GM18870 (cell line): Measurements from ENCODE around the gene DCC.
"Not testable (repeated sequence)": the region's sequence is repeated elsewhere in the genome, so short reads cannot be mapped to it uniquely, and the experiment has no call there.

ENCODE experiments used
- ATAC-seq: cut with Tn5 transposase; IDR thresholded peaks from one replicate; pipeline ENCODE4 v1.9.1; 2021; ENCODE audit warnings: moderate library complexity; ENCODE audit not compliant: unreplicated experiment

The DCC gene

DNA sequence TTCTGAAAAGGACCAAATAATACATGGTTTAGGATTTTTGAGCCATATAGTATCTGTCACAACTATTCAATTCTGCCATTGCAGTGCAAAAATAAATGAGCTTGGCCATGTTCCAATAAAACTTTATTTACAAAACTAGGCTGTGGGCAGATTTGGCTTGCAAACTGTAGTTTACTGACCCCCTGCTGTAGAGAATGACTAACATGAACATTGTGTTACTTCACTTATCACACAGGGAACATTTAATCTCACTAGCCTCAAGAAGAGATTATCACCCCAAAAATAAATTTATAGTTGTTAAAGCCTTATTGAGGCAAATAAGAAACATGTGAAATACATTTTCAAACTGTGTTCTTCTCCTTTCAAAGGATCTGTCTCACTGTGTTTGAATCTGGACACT, 1118.3 kb downstream of the DCC start:
- ATAC-seq: no peak

DNA sequence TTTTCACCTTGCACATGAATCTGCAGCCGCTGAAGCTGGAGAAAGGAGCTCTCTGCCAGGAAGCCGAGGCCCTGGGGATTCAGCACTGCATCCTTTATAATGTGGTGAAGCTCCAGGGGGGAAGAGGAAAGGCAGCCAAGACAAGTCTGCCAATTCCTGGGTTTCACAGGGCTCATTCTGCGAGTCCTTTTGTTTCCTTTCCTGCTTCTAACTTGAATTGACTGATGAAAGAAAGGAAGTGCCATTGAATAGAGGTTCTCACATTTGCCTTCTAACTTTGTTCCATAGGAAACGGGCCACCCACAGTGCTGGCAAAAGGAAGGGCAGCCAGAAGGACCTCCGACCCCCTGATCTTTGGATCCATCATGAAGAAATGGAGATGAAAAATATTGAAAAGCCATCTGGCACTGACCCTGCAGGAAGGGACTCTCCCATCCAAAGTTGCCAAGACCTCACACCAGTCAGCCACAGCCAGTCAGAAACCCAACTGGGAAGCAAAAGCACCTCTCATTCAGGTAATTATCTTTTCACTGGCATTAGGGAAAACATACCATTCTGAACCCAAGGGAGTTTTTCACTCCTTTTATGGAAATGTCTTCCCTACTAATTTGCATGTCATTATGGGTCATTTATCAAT, 1119.1 kb downstream of the DCC start:
- ATAC-seq: no peak

DNA sequence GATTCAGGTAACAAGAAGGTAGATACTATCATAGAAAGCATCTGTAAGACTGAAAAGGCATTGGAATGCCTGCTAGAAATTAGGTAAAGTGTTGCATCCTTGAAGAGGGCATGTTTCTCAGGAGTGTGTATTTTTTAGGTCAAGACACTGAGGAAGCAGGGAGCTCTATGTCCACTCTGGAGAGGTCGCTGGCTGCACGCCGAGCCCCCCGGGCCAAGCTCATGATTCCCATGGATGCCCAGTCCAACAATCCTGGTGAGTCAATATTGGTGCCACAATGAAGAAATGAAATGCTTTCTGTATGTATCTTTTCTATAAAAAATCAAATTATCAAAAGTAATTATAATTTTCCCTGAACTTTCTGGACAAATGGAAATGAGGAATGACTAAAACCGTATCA, 1127.8 kb downstream of the DCC start:
- ATAC-seq: no peak

DNA sequence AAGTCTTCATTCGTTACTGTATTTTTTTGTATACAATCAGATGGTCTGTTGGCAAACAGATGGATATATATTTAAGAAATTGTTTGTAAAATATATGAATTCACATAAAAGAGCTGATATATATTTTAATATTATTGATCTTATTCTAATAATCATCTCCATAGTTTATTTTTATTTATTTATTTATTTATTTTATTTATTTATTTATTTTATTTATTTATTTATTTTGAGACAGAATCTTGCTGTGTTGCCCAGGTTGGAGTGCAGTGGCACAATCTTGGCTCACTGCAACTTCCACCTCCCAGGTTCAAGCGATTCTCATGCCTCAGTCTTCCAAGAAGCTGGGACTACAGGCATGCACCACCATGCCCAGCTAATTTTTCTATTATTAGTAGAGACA, 1128.2 kb downstream of the DCC start:
- not testable (repeated sequence) for ATAC-seq

DNA sequence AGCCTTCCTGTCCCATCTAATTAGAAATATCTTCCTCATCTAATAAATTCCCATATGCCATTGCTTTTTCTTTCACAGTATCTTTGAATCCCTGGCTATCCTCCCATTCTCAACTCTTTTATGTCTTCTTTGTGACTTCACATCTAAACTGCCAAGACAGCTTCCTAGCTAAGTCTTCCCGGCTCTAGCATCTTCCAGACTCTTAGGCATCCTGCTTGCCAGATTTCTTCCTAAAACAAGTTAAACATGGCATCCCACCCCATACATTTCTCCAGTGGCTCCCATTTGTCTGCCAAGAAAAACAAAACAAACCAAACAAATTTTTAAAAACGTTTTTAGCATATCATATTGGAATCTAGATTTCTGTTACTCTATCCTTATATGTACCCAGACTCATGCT, 1132.5 kb downstream of the DCC start:
- no peak for ATAC-seq

DNA sequence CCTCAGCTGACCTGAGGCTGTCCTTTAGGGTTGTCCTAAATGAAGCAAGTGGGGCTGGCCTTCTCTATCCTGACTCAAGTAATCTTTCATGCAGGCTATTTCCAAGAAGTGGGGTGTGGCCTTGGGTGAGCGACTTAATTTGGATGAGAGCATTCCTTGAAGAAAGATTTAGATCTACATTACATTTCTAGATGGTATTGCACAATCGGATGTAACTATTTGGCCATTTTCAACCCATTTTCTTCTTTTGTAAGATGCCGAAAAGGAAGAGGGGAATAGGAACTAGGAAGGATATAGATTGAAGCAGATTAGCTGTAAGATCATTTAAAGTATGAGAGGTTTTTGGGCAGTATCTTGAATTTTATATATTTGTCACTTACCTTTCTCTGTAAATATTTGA, 1138.2 kb downstream of the DCC start:
- ATAC-seq: no peak

DNA sequence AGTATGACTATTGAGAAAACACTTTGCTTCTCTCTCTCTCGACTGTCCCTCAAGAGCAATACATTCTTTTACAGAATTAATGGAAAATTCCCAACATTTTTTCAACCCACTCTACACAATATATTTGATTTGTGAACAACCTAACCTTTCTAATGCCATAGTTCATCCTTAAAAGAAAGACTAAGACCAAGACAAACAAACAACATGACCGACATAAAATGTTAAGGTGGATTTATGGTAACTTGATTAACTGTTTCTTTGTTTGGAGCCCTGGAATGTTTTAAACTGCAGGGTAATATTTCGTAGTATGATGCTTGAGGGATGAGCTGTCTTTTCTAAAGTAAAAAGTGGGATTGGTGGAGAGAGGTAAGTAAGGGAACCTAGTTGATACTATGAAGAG, 1146.3 kb downstream of the DCC start:
- ATAC-seq: no peak

DNA sequence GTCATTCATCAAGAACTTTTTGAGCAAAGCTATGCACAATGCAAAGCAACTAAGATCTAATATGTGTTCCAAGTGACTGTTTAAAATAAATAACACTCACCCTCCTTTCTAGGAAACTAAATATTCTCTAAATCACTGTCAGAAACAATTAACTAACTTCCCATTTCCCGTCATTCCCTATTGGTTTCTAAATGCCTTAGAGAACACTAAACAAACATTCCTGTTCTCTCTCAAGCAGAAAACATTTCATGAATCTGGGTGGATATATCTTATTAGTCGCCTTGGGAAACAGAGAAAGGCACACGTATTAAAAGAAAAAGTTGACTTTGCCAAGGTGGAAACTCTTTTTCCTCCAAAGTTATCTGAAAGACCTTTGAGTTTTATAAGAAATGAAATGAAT, 1149.3 kb downstream of the DCC start:
- no peak for ATAC-seq

DNA sequence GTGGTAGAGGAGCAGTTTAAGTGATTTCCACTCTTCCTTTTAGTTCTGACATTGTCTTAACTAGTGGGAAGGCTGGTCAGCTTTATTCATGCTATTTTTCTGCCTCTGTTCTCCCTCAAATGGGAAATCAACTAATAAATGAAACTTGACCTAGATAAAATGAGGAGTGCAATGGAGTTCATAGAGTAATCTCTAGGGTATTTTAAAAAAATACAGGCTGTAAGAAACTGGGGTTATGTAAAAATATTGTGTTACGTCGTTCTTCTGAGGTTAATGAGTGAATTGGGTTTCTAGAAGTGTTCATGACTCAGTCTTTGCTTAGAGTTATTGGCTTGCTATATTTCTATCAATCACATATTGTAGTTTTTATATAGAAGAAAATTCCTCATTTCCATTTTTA, 1150.0 kb downstream of the DCC start:
- no peak for ATAC-seq

DNA sequence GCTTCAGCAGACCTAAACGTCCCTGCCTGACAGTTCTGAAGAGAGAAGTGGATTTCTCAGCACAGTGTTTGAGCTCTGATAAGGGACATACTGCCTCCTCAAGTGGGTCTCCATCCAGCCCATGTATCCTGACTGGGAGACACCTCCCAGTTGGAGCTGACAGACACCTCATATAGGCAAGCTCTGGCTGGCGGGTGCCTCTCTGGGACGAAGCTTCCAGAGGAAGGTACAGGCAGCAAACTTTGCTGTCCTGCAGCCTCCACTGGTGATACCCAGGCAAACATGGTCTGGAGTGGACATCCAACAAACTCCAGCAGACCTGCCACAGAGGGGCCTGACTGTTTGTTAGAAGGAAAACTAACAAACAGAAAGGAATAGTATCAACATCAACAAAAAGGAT, 1156.0 kb downstream of the DCC start:
- ATAC-seq: no peak

DNA sequence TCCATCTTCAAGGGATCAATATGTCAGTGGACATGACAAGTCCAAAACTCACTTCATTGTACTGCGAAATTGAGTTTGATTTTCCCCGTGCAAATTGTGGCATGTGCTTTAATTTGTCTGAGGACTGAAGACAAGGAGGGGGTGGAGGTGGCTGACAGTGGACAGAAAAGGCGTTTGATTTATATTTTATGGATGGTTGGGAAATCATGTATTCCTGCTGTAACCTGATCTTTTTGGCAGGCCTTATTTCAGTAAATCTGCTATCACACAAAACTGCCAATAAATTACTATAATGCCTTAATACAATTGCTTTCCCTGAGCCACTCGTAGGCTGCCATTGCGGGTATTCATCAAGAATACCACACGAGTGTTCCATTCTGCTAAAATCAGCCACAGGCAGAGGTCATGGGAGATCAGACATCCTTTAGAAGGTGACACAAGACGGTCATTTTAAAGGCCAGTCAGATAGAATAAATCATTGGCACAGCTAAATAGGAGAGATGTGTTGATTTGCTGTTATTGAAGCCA, 1164.0 kb downstream of the DCC start:
- no peak for ATAC-seq

DNA sequence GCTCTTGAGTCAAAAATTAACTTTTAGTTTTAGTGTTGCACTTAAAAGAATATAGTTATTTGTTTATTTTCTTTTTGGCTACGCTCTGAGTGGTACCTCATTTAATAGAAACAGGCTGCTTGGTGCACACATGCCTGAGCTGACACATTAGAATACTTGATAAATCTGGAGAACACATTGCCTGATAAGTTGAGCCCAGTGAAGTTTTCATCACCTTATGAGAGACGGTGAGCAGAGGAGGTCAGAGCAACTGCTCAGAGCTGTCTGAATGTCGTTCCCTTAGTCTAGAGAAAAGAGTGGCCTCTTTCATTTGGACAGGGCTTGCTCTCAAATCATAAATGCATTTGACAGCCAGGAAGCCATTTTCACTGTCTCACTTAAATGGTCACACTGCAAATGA, 1168.5 kb downstream of the DCC start:
- no peak for ATAC-seq

DNA sequence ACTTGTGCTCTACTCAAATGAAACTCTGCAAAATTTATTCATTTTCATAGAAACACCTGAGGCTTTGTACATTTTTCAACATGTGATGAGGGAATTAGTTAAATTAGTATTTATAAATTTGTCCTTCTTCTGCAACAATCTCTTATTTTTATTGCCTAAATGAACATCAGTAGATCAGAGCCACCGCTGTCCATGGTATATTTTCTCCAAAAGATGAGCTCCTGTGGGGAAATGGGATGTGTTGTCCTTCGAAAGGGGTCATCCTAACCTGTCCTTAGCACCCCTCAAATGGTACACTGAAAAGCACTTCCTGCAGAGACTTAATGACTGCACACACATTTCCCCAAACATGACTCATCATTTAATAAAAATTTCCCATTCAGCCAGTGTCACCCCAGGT, 1169.9 kb downstream of the DCC start:
- no peak for ATAC-seq

DNA sequence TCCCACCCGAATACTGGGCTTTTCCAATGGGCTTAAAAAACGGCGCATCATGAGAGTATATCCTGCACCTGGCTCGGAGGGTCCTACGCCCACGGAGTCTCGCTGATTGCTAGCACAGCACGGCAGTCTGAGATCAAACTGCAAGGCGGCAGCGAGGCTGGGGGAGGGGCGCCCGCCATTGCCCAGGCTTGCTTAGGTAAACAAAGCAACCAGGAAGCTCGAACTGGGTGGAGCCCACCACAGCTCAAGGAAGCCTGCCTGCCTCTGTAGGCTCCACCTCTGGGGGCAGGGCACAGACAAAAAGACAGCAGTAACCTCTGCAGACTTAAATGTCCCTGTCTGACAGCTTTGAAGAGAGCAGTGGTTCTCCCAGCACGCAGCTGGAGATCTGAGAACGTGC, 1171.7 kb downstream of the DCC start:
- not testable (repeated sequence) for ATAC-seq

DNA sequence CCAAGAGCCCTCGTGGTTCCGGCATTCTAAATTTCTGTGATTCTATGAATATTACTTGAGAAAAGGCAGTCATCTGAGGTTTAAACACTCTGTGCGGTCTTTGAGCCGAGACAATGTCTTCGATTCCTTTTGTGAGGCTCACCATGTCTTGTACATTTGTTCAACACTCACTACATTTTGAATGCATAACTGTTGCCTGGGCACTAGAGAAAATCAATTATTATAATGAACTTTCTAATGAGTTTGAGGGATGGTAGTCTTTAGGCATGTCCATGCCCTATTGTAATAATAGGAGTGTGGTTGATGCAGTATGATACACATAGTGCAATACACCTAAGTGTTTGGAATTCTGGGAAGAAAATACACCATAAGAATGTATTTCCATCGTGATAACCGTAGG, 1181.1 kb downstream of the DCC start:
- no peak for ATAC-seq

DNA sequence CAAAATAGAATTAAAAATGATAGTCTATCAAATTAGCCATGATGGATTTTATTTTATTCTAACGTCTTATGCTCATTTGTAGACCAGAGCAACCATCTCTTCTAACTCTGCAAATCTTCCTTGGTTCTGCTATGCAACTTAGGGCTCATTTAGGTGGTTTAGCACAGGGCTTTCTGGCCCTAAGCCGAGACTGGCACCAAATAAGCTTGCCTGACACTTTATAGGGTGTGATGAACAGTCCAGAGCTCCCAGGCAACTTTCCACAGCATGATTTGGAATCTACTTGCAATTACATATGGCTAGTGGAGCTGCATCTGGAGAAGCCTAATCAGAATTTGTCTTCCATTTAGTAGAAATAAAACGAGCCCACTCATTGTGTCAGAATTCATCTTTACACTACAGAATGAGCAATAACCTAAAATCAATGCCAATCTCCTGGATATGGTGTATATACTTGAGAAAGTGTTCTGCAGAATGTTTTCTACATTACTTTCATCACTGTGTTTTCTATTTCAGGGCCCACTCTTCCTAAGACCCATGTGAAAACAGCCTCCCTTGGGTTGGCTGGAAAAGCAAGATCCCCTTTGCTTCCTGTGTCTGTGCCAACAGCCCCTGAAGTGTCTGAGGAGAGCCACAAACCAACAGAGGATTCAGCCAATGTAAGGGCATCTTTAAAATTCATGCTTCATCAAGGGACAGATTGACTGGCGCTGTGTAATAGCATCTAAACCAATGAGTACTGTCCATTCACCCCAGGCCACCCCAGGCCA, 1186.3 kb downstream of the DCC start:
- ATAC-seq: no peak

DNA sequence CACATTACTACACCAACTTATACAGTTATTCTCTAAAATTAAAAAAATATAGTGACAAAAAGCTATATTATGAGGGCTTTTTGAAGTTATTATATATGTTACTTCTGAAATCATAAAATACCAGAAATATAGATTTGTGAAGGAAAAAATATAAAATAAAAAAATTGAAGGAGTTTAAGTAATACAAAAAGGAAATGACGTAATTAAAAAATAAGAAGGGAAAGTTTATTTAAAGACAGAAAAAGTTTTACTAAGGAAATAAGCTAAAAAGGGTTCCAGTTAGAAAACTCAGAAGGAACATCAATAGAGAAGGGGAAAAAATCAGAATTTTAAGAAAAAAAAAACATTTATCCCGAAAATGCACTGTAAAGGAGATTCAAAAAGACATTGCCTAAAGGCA, 1187.4 kb downstream of the DCC start:
- no peak for ATAC-seq

DNA sequence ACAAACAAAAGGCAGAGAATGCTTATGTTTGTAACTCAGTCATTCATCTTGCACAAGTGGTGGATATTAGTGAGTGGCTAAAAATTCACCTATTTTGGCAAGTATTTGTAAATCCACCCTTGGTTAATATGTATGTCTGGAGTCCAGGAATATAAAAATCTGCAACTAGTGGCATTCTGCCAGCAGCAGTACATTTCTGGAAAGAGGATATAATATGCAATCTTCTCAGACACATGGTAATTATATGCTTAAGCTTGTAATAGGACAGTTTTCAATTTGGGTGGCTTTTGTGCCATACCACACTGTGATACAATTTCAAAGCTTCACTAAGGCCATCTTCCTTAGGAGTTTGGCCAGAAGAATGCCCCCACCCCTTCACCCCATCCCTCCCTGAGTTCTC, 1191.2 kb downstream of the DCC start:
- ATAC-seq: no peak

DNA sequence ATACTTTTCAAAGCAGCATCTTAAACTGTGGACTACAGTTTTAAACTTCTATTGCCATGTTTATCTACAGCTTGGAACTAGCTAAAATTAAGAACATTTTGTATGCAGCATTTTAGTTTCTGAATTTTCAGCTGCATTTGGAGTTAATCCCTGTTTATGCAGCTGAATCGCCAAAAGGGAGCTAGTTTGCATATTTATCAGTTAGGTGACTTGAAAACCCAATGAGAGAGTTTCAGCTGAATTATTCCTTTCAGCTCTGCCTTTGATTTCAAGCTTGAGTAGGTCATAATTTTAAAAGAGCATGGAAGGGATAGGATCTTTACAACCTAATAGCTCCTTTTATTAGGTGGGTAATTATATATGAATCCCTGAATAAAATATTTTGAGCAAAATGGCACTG, 1191.9 kb downstream of the DCC start:
- ATAC-seq: no peak

DNA sequence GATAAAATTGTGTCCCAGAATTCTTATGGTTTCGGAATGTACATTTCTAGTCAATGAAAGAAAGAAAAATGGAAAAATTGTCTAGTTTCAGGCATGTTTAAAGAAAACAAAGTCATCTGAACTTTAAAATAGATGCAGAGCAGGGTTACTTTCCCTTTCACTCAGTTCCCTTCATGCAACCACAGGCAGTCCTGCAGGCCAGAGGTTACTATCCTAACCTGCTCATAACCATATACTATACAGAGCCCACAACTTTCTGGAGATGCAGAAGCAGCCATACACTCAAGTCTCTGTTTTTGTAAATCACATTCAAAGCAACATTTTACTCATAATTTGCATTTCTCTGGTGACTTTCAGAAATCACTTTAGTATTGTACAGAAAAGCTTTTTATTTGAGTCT, 1194.2 kb downstream of the DCC start:
- ATAC-seq: no peak

DNA sequence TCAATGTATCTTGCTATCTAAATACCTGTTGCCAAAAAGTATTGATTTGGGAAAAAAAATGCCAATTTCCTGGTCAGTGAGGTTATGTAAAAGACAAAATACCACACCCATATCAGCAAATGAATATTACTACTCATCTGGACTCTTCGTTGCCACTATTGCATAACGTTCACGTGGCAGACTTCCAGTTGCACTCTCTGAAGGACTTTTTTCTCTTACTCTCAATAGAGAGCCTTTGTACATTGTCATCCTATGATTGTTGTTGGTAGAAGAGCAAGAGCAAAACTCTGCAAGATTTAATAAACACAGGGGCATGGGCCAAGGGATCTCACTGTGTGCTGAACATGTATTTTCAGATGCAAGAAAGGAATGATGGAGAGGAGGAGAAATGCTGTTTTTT, 1194.7 kb downstream of the DCC start:
- ATAC-seq: no peak

DNA sequence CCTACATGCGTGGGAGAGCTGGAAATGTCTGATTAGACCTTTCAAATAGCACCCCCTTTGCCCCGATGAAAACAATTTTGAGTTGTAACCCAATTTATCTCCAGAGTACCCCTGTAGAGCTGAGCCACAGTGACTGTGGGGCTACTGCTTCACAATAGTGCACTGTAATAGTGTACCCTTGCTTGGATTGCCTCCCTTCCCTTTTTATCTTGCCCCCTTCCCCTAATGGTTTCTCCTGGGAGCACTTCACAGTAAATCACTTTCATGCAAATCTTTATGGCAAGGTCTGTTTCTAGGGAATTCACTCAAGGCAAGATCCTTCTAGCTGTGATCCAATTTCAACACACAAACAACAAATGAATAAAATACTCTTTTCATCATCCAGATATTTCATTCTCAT, 1196.9 kb downstream of the DCC start:
- ATAC-seq: no peak

DNA sequence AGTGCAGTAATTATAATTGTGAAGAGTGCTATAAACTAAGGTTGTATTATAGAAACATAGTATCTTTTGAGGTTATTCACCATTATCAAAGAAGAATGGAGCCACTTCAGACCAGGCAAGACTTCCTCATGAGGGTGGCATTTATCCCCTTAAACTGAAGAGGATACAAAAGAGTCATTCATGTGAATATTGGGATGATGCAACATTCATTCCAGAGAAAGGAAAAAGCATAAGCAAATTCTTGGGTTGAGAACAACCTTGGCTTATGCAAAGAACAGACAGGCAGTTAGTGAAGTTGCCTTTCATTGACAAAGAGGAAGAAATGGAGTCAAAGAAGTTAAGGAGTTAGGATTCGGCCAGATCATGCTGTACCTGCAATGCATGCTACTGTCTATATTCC, 1201.9 kb downstream of the DCC start:
- ATAC-seq: no peak
